Liver (tissue), 9 donors: ENCODE results near the gene GORASP2. TPM values are rescaled to one million over a fixed set of nuclear protein-coding genes. Genes with fewer than 3 reads are reported as not detected.

ENCODE experiments used
- DNase-seq: peaks from one replicate; pipeline ENCODE4 v3.0.0-alpha.2; 2017; ENCODE audit warnings: low spot score
- H3K27ac ChIP-seq, 2 donors: one replicate each; pipeline ENCODE4 v1.7.0; 2013; ENCODE audit warnings: inconsistent platforms in 2 of 2, low read length in 2 of 2, control low read depth in 1 of 2, low read depth in 1 of 2, mild to moderate bottlenecking in 1 of 2
- H3K27me3 ChIP-seq, 4 donors: one replicate each; pipeline versions ENCODE4 v1.6.1 to v1.7.0; 2013; ENCODE audit warnings: low read length in 3 of 4, inconsistent platforms in 1 of 4, mild to moderate bottlenecking in 1 of 4, moderate library complexity in 1 of 4; ENCODE audit not compliant: control insufficient read depth in 4 of 4, insufficient read depth in 4 of 4
- H3K36me3 ChIP-seq, 4 donors: one replicate each; pipeline versions ENCODE4 v1.6.1 to v1.7.0; 2013; ENCODE audit warnings: low read length in 3 of 4, mild to moderate bottlenecking in 3 of 4, low read depth in 1 of 4, moderate library complexity in 1 of 4; ENCODE audit not compliant: control insufficient read depth in 4 of 4, insufficient read depth in 3 of 4
- H3K4me1 ChIP-seq, 4 donors: one replicate each; pipeline versions ENCODE4 v1.6.1 to v1.7.0; 2013; ENCODE audit warnings: low read length in 3 of 4, mild to moderate bottlenecking in 3 of 4, moderate library complexity in 1 of 4; ENCODE audit not compliant: control insufficient read depth in 4 of 4, insufficient read depth in 4 of 4
- H3K4me3 ChIP-seq, 3 donors: one replicate each; pipeline versions ENCODE4 v1.6.1 to v1.7.0; 2013; ENCODE audit warnings: low read length in 3 of 3, control low read depth in 1 of 3, low read depth in 1 of 3, mild to moderate bottlenecking in 1 of 3
- H3K9ac ChIP-seq, 2 donors: one replicate each; pipeline ENCODE4 v1.7.0; 2013; ENCODE audit warnings: low read length in 2 of 2, mild to moderate bottlenecking in 2 of 2, moderate library complexity in 2 of 2, control low read depth in 1 of 2, low read depth in 1 of 2
- H3K9me3 ChIP-seq, 4 donors: one replicate each; pipeline versions ENCODE4 v1.6.1 to v1.7.0; 2013; ENCODE audit warnings: low read length in 3 of 4; ENCODE audit not compliant: control insufficient read depth in 4 of 4
- ATF3 ChIP-seq: IDR thresholded peaks from 2 replicates; pipeline ENCODE4 v1.6.1; 2016; ENCODE audit warnings: antibody characterized with exemption
- CTCF ChIP-seq: fragments of 150-350 bp; IDR thresholded peaks from 2 replicates; pipeline ENCODE4 v1.5.1; 2017; ENCODE audit warnings: improper control_type of control experiment, low read depth, low read length; ENCODE audit not compliant: missing input control
- EGR1 ChIP-seq, 2 donors: IDR thresholded peaks; 2 replicates each; pipeline ENCODE4 v1.6.1; 2016 to 2018; ENCODE audit warnings: antibody characterized with exemption in 2 of 2, low read depth in 2 of 2
- FOXA1 ChIP-seq: IDR thresholded peaks from 2 replicates; pipeline ENCODE4 v1.6.1; 2016; ENCODE audit warnings: antibody characterized with exemption
- HNF4A ChIP-seq, 2 donors: conservative IDR thresholded peaks; 2 replicates each; pipeline ENCODE4 v1.6.1; 2016; ENCODE audit warnings: antibody characterized with exemption in 2 of 2, mild to moderate bottlenecking in 2 of 2
- HNF4G ChIP-seq: IDR thresholded peaks from 2 replicates; pipeline ENCODE4 v1.6.1; 2016; ENCODE audit warnings: antibody characterized with exemption
- JUND ChIP-seq, 2 donors: IDR thresholded peaks; 2 replicates each; pipeline ENCODE4 v1.6.1; 2016; ENCODE audit warnings: antibody characterized with exemption in 2 of 2
- NR2F2 ChIP-seq: IDR thresholded peaks from 2 replicates; pipeline ENCODE4 v1.6.1; 2016; ENCODE audit warnings: antibody characterized with exemption
- SP1 ChIP-seq: IDR thresholded peaks from 2 replicates; pipeline ENCODE4 v1.6.1; 2018; ENCODE audit warnings: antibody characterized with exemption, mild to moderate bottlenecking
- TAF1 ChIP-seq: conservative IDR thresholded peaks from 2 replicates; pipeline ENCODE4 v1.6.1; 2016; ENCODE audit warnings: antibody characterized with exemption, mild to moderate bottlenecking
- YY1 ChIP-seq: IDR thresholded peaks from 2 replicates; pipeline ENCODE4 v1.6.1; 2016; ENCODE audit warnings: antibody characterized with exemption, mild to moderate bottlenecking
- WGBS: extraction: QIAGEN DNeasy Blood & Tissue Kit; methylation state at CpG from one replicate; pipeline ENCODE4 v1.1.7; 2013; 5-methylcytosine and 5-hydroxymethylcytosine counted together
- polyA plus RNA-seq, 2 donors: library from polyadenylated mRNA; stranded (reverse) in 1 of 2; unstranded in 1 of 2; fragments of 200-250 nt in 1 of 2; fragments of >200 nt in 1 of 2; fragmentation: Nextera tagmentation in 1 of 2; extraction: Ambion mirVana in 1 of 2; gene quantifications; one replicate each; pipeline versions ENCODE4 v1.2.1 to v1.2.3, GENCODE V29; 2013 to 2015
- total RNA-seq, 2 donors: library from RNA; depleted of rRNA; stranded (reverse); fragments of >200 nt; gene quantifications; one replicate each; pipeline ENCODE4 v1.2.3, GENCODE V29; 2014
- TF ChIP-seq, protein P1 (sequence below): IDR thresholded peaks from 2 replicates; pipeline ENCODE4 v1.6.1; 2016; ENCODE audit warnings: antibody characterized with exemption
- TF ChIP-seq, protein P2 (sequence below): IDR thresholded peaks from 2 replicates; pipeline ENCODE4 v1.6.1; 2016; ENCODE audit warnings: antibody characterized with exemption
- donor health status: healthy.
- donor health status: healthy.
- donor health status: healthy.
- donor health status: healthy.
- donor health status: healthy.

GORASP2 gene
- total and polyA plus RNA-seq, 4 donors = 12.5 to 40.1 (median 29.9) TPM

- H3K27ac ChIP-seq = no peak overlapping the region
- peaks cover 0 to 12% (median 8%) of the 10 kb centered on the region in 4 donors for H3K36me3 ChIP-seq
- H3K4me3 ChIP-seq = no peak overlapping the region
- no peak for DNase-seq
- H3K4me1 ChIP-seq = no peaks in the 10 kb centered on the region
- H3K9me3 ChIP-seq = no peaks in the 10 kb centered on the region
- no peak overlapping the region for H3K9ac ChIP-seq
- WGBS = 98% methylated on average over 9 of the region's 9 CpGs
- TF ChIP-seq SP1 (no peak), HNF4G (no peak), HNF4A (conservative IDR thresholded peaks at IDR 0.05) (no peak), CTCF (no peak), YY1 (no peak), JUND (IDR thresholded peaks at IDR 0.05) (no peak), FOXA1 (no peak), TAF1 (no peak), ATF3 (no peak), NR2F2 (no peak), EGR1 (IDR thresholded peaks at IDR 0.05; ENCODE audit: low read depth in 2 of 2) (no peak)
- TF ChIP-seq, protein P1, sequence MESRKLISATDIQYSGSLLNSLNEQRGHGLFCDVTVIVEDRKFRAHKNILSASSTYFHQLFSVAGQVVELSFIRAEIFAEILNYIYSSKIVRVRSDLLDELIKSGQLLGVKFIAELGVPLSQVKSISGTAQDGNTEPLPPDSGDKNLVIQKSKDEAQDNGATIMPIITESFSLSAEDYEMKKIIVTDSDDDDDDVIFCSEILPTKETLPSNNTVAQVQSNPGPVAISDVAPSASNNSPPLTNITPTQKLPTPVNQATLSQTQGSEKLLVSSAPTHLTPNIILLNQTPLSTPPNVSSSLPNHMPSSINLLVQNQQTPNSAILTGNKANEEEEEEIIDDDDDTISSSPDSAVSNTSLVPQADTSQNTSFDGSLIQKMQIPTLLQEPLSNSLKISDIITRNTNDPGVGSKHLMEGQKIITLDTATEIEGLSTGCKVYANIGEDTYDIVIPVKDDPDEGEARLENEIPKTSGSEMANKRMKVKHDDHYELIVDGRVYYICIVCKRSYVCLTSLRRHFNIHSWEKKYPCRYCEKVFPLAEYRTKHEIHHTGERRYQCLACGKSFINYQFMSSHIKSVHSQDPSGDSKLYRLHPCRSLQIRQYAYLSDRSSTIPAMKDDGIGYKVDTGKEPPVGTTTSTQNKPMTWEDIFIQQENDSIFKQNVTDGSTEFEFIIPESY = no peak
- TF ChIP-seq, protein P2, sequence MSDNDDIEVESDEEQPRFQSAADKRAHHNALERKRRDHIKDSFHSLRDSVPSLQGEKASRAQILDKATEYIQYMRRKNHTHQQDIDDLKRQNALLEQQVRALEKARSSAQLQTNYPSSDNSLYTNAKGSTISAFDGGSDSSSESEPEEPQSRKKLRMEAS = no peak
- H3K27me3 ChIP-seq = no peaks in the 10 kb centered on the region
These were observed 87.1 kb downstream of the GORASP2 start for GRCh38 chr2:171016125-171016524.

Other genes with a start within 250 kb of the GORASP2 start
- under 1 TPM; 0.05 to 0.84 TPM for gene SP5, start 213.9 kb upstream of the GORASP2 start, total RNA-seq
- 1 to 10 TPM; 1.6 TPM for gene SP5, start 213.9 kb upstream of the GORASP2 start, polyA plus RNA-seq
- gene ERICH2, start 158.9 kb upstream of the GORASP2 start, total RNA-seq = under 1 TPM in 1 of 2 donors, not detected in 1; 0.42 TPM
- gene ERICH2, start 158.9 kb upstream of the GORASP2 start, polyA plus RNA-seq = 1 to 10 TPM in 1 of 2 donors, under 1 TPM in 1; 0.39 to 3.0 TPM
- under 1 TPM; 0.08 to 0.19 TPM for gene GAD1, start 112.4 kb upstream of the GORASP2 start, total RNA-seq
- not detected for gene GAD1, start 112.4 kb upstream of the GORASP2 start, polyA plus RNA-seq
- 10 to 100 TPM; 14.4 to 19.6 TPM for gene TLK1, start 231.6 kb downstream of the GORASP2 start, total RNA-seq
- 10 to 100 TPM in 1 of 2 donors, 1 to 10 TPM in 1; 7.7 to 16.8 TPM for gene TLK1, start 231.6 kb downstream of the GORASP2 start, polyA plus RNA-seq